Kidney tubule cell (primary cell): Measurements from ENCODE around the gene SP2.

Experiments
- DNase-seq: peaks from one replicate; pipeline ENCODE4 v3.0.0-alpha.2; 2018; ENCODE audit warnings: low spot score

The SP2 gene

DNA sequence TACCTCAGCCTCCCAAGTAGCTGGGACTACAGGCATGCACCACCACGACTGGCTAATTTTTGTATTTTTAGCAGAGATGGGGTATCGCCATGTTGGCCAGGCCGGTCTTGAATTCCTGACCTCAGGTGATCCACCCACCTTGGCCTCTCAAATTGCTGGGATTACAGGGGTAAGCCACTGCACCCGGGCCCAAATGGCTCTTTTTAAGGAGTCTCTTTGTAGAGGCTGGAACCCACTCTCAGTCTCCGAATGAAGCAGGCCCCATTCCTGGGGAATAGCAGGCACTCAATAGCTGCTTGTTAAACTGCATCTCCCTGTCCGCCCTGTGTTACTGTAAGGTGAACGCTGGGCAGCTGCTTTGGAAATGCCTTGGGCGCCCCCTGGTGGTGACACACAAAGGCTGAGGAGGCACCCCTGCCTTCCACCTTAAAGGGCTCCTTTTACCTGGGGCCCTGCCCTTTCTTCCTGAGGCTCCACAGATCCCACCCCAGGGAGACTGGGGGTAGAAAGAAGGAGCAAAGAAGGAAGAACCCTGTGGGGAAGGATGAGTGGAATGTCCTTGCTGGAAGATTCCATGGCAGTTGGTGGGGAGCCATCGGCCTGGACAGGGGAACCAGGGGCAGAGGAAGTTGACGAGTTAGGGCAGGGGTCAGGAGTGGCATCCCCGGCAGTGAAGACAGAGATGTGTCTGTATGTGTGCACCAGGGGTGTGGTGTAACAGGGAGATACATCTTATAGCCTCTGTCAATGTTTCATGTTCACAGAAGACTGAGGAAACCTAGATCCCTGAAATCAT lies 6.1 kb upstream of the SP2 start:
- DNase-seq: peak; percentile 86

DNA sequence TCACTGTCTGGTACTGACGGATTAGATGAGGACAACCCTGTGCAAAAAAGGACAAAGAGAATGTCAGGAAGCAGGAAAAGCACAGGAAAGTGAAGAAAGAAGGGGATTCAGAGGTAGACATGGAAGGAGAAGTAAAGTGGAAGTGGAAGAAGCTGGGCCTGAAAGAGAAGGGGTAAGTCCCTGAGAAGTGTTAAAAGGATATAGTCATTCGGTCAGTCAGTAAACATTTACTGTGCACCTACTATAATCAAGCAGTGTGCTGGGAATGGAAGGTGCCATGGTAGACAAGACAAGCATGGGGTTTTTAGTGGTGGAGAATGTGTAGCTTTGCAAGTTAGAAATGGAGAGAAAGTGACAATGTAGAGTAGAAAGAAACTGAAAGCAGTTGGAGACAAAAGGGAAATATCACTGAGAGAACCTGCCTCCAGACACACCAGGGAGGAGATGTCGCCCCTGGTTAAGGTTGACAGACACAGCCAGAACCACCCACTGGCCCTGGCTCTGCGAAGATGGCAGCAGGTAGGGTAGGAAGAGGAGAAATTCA lies 4.4 kb upstream of the SP2 start:
- DNase-seq: no peak

DNA sequence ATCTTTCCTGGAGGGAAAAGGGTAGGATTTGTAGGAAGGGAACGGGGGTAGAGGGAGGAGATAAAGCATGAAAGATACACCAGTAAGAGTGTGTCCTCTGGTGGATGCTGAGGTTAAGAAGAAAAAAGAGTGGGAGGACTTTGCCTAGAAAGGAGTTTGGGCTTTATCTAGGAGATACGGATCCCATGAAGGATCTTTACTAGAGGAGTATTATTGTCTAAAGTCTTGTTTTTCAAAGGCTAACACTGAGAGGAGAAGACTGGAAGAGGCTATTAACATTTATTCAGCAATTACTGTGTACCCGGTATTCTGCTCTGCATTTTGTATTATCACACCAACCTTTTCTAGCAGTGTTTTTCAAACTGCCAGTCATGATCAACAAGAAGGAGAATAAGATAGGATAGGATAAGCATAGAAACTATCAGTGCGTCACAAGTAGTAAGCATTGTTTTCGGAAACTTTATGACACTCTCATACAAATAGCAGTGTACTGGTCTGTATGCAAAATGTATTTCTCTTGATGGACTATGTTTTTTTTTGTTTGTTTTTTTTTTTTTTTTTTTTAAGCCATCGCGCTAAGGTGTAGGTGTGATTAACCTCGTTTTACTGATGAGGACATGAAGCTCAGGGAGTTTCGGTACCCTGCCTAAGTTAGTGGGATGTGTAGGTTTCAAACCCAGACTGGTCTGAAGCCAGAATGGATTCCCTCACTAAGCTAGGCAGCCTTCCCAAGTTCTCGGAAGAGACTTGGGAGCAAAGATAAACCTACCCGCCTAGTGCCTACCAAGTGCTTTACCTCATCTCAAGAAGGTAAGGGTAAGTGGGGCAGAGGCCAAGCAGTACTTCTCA lies 1.3 kb upstream of the SP2 start:
- DNase-seq: no peak

DNA sequence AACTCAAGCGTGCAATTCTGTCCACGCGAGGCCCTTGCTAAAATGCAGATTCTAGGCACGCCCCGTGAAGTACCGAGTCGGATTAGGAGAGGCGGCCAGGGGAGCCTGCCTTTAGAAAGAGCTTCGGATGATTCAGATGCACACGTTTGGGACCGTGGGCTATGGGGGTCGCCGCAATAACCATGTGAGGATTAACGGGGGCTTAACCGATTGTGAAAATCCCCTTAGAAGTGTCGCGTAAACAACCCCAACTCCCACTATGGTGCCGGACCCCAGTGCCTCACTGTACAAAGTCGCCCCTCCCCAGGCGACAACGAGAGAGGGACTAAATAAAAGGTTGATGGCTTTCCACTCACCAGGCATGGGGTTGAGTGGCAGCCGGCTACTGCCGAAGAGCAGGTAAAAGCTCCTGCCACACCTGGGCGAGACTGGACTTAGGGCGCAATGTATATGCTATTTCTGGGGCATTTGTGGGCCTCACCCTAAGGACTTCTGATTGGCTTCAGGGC lies 635 bp upstream of the SP2 start:
- DNase-seq: peak; percentile 41

DNA sequence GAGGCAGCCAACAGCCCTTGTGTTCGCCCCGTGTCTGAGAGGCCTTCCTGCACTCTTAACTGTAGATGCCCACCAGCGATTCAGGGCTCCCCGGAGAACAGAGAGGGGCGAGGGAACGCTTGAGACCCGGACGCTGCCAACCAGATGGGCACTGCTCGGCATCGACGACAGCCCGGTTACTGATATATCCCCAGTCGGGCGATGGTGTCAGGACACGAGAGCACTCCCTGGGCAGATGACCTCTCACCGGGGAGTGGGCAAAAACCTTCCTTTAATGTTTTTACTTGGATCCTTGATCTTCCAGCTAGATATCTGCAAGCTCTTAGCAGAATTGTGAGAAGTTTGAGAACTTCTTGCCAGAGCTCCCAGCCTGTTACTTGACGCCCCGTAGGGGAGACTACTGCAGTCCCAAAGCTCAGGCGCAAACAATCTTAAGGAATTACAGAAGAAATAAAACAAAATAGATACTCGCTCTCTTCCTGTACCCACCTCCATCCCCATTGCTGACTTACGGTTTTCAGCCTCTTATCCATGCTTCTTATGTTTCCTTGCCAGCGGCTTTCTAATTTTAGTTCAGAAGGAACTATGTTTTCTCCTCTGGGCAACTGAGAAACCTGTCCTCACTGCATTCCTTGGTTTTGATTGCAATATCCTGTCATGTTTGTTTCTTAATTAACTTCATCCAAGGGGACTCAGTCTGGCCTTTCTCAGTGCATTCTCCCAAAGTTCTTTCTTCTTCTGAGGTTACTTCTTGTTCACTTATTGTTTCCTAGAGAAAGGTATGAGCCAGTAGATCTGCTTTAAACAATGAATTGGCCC lies 845 bp downstream of the SP2 start:
- DNase-seq: peak; percentile 16

DNA sequence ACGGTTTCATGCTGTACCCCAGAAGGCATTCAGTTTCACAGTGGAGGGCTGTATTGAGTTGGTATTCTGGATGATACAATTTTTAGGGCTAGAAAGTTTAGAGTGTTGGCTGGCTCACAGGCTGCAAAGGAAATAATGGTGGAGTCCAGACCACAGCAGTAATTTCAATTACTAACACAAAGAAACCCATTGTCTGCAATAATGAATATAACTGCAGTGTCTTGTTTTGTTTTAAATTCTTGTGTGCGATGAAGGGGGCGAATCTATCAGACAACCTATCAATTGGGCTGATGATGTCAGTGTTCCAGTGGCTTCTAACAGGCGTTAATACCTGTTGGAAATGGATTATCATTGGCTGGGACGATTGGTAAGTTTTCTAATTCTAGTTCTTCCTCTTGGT lies 1.5 kb downstream of the SP2 start:
- peak; percentile 39 for DNase-seq

DNA sequence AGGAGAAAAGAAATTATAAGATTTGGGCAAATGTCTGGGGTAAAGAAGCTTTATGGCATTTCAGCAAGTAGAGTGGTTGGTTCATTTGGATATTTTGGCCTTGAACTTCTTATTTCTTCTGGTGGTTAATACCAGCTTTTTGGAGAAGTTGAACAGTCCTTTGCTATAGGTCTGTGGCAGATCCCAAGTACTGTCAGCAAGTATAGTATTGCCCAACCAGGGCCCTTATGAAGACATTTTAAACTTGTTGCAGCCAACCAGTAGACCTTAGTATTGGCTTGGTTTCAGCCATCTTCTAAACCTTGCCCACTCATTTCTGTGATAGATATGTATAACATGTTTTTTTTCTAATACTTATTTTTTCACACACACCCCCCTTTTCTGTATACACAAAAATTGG lies 2.2 kb downstream of the SP2 start:
- DNase-seq: no peak

DNA sequence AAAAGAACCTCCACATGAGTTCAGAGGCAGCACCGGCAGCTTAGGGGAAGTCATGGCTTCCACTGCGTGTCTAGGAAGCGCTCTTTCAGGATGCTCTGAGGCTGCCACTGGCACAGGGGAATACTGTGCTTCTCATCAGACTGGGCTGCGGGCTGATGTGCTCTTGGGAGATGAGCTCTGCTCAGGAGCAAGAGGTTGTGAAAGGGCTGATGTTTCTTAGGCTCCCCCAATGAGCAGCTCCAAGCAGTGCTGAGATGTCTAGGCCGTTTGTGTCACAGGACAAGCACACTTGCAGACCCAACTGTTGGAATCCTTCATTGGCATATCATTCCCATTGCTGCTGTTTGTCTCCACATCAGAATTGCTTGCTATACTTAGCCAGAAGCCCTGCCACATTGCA lies 3.6 kb downstream of the SP2 start:
- DNase-seq: no peak

DNA sequence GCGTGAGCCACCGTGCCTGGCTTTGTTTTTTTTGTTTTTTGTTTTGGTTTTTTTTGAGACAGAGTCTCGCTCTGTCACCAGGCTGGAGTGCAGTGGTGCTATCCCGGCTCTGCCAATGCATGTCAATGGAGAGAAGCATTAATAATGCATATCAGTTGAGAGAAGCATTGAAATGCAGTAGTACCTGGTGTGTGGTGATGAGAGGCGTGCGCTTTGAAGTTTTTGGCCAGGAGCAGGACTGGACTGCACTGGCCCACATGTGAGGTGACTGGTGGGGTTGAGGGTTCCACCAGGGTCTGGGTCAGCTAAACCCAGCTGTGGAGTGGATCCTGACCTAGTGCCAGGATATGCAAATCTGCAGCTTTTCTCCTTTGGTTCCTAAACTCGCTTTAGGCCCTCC lies 5.4 kb downstream of the SP2 start:
- no peak for DNase-seq

DNA sequence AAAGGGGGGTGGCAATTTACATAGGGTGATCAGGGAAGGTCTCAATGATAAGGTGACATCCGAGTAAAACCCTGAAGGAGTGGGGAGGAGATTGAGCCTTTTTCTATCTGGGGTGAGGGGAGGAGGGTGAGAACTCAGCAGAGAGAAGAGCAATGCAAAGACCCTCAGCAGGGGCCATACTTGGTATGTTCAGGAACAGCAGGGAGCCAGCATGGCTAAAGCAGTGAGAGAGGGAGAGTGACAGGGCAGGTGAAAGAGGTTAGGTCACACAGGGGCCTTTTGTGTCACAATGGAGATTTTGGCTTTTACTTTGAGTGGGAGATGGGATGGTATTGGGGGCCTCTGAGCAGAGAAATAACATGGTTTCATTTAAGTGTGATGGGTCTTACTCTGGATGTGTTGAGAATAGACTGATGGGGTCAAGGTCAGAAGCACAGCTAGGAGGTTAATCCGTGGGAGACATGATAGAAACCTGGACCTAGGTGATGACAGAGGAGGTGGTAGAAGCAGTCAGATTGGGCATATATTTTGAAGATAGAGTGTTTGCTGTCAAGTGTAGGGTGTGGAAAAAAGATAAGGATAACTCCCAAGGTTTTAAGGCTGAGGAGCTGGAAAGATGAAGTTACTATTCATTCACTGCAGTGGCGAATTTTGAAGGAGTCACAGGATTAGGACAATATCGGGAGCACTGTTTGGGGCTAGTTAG lies 6.2 kb downstream of the SP2 start:
- no peak for DNase-seq

DNA sequence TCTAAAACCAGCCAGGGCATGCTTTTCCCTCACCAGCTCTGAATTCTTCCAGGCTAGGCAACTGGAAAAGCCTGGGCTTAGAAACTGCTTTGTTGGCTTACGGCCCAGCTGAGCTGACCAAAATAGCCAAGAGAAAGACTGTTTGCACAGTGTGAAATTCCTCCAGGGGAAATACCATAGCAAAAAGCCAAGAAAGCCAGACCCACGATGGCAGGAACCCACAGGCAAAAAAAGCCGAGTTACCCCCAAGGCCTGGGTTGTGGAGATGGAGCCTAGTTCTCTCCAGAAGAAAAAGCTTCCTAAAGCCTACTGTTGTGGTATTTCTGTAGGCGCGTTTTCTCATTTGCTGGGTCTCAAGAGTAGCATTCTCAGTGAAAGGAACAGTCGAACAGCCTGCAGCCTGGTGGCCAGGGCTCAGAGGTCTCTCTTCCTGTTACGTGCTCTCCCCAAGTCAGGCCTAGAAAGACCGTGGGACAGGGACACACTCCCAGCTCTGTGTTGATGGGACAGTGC lies 9.2 kb downstream of the SP2 start:
- DNase-seq: peak; percentile 64

DNA sequence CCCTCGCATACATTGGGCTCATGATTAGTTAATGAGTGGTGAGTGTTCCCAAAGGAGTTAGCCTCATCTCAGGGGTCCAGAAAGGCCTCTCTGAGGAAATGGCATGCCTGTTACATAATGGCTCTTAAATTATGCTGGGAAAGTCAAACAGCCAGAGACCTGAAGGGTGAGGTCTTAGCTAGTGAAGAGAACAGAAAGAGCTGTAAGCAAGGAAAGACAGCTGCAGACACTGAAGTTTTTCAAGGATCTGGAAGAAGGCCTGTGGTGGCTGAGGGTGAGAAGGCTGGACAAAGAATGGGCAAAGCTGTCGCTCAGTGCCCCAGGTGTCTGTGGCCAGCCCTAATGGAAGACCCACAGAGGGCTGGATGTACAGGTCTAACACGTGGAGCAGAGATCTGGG lies 10.4 kb downstream of the SP2 start:
- no peak for DNase-seq

DNA sequence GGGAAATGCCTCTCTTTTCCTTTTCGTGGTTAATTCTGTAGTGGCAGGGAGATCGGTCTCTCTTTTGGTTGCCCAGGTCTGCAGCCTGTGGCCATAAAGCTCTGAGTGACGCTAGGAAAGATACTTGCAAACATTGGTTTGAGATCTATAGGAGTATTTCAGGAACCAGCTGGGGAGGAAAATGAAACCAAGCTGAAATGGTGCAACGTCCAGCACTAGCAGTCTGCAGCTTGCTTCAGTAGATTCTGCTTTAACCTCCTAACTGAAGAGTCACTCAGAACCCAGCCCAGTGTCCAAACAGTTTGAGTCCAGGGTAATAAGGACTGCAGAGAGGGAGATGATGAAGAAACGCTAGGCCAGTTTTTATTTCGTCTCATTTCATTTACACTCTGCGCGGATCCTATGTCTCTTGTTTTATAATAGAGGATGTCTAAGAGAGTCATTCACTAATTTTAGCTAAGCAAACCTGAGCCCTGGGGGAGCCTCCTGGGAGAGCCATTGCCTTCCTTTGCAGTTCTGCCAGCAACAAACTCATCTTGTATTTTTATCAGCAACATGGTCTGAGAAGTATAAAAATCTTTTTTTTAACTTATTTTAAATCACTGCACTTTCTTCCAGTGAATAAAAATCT lies 12.0 kb downstream of the SP2 start:
- no peak for DNase-seq

DNA sequence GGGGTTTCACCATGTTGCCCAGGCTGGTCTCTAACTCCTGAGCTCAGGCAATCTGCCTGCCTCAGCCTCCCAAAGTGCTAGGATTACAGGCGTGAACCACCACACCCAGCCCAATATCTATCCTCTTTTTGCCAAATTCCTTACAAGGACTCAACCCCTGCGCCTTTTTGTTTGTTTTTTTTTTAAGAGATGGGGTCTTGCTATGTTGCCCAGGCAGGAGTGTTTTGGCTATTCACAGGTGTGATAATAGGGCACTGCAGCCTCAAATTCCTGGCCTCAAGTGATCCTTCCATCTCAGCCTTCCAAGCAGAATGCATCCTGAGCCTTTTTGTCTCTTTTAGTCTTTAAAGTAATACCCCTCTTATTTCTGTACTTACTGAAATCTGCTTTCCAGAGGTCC lies 17.0 kb downstream of the SP2 start:
- no peak for DNase-seq

DNA sequence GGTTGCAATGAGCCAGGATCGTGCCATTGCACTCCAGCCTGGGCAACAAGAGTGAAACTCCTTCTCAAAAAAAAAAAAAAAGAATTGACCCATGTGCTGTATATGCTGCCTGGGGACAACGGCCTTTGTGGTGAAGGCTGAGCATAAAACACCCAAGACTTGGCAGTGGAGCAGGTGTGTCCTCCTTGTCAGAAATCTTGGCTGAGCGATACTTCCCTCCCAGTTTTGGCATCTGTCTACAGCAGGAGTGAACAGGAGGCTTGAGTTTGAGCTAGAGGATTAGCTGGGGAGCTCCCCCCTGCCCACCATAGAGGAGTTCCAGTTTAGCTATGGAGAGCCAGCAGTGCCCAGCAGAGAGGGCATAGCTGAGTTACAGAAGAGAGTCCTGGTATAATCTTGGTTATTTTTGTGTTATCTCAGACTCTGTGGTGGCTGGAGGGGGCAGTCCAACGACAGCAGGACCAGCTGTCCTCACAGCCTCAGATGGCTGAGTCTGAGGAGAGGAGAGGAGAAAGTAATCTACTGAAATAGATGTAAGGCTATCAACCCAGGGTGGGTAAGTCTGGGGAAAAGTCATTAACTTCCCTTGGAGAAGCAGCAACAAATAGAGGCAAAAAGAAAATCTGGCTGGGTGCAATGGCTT lies 18.4 kb downstream of the SP2 start:
- DNase-seq: no peak

DNA sequence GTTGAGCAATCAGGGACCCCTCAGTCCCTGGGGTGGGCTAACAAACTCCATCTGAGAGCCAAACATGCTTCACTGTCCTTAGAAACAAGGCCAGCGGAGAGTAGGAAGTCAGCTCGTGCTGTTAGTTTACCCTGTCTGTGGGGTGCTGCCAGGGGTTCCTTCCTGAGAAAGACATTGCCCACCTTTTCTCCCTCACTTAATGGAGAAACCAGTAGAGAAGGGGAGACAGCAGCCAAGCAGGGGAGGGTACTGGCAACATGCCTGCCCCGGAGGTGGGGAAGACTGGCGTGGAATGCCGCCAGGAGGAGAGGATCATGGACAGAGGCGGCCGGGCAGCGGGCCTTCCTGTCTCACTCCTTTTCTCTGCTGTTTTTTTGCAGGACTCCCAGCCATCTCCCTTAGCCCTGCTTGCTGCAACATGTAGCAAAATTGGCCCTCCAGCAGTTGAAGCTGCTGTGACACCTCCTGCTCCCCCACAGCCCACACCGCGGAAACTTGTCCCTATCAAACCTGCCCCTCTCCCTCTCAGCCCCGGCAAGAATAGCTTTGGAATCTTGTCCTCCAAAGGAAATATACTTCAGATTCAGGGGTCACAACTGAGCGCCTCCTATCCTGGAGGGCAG lies 19.9 kb downstream of the SP2 start:
- no peak for DNase-seq

DNA sequence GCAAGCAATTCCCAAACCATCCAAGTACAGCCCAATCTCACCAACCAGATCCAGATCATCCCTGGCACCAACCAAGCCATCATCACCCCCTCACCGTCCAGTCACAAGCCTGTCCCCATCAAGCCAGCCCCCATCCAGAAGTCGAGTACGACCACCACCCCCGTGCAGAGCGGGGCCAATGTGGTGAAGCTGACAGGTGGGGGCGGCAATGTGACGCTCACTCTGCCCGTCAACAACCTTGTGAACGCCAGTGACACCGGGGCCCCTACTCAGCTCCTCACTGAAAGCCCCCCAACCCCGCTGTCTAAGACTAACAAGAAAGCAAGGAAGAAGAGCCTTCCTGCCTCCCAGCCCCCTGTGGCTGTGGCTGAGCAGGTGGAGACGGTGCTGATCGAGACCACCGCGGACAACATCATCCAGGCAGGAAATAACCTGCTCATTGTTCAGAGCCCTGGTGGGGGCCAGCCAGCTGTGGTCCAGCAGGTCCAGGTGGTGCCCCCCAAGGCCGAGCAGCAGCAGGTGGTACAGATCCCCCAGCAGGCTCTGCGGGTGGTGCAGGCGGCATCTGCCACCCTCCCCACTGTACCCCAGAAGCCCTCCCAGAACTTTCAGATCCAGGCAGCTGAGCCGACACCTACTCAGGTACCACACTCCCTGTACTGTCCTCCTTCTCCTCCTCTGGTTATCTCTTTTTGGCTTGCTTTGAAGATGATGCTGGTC lies 20.6 kb downstream of the SP2 start:
- DNase-seq: no peak

DNA sequence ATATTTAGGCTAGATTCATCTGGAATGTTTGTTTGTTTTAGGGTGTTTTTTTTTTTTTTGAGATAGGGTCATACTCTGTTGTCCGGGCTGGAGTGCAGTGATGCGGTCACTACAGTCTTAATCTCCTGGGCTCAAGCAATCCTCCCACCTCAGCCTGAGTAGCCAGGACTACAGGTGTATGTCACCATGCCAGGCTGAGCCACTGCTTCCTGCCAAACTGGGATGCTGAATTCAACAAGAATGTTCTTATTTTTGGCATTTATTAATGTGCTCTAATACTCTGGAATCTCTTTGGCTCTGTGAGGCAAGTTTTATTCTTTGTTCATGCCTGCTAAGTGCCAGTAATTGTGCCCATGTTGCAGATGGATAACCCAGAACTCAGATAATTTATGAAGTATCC lies 21.5 kb downstream of the SP2 start:
- no peak for DNase-seq

DNA sequence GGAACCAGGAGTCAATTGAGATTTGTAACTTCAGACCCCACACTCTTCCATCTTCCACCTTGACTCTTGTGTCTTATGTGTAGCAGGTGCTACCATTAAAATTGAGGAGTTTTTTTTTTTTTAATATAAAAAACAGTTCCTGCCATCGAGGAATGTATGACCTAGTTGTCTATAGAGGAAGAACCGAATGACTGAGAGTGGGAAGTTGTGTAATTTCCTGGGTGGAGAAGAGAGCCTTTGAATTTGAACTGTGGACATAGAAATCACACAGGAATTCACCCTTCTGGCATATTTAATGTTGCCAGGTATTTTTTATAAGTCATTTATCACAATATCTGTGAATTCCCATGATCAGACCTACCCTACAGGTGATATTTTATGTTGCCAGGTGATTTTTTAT lies 22.0 kb downstream of the SP2 start:
- no peak for DNase-seq
